Right atrium auricular region (tissue), 2 donors: ENCODE results near the gene ZBTB20. TPM values are rescaled to one million over a fixed set of nuclear protein-coding genes. Genes with fewer than 3 reads are reported as not detected.

Source experiments
- DNase-seq: peaks from one replicate; pipeline ENCODE4 v3.0.0-alpha.2; 2019; ENCODE audit warnings: low spot score
- H3K27ac ChIP-seq, 2 donors: fragments of 200-600 bp; sonication (generic); 1 replicate in 1 of 2; 2 replicates in 1 of 2; pipeline ENCODE4 v1.5.1; 2016 to 2019
- H3K27me3 ChIP-seq, 2 donors: fragments of 200-600 bp; sonication (generic); one replicate each; pipeline versions ENCODE4 v1.5.1 to v1.6.0; 2017 to 2019
- H3K36me3 ChIP-seq: fragments of 200-600 bp; sonication (generic); one replicate; pipeline ENCODE4 v1.5.1; 2016
- H3K4me1 ChIP-seq, 2 donors: fragments of 200-600 bp; sonication (generic); one replicate each; pipeline versions ENCODE4 v1.5.1 to v1.6.0; 2017 to 2019
- H3K4me3 ChIP-seq, 2 donors: fragments of 200-600 bp; sonication (generic); 1 replicate in 1 of 2; 2 replicates in 1 of 2; pipeline ENCODE4 v1.5.1; 2017 to 2019; ENCODE audit warnings: mild to moderate bottlenecking in 1 of 2, moderate library complexity in 1 of 2
- H3K9me3 ChIP-seq, 2 donors: fragments of 200-600 bp; sonication (generic); one replicate each; pipeline ENCODE4 v1.5.1; 2019
- CTCF ChIP-seq, 2 donors: fragments of 200-600 bp; sonication (generic); IDR thresholded peaks; one replicate each; pipeline ENCODE4 v1.5.1; 2019; ENCODE audit warnings: antibody characterized with exemption in 2 of 2
- total RNA-seq, 2 donors: library from RNA; depleted of rRNA; stranded (reverse); fragments of >200 nt; gene quantifications; one replicate each; pipeline ENCODE4 v1.1.0, GENCODE V29; 2016

ZBTB20 gene
- total RNA-seq, 2 donors from 2014 or later: 84.6 to 90.8 TPM

DNA sequence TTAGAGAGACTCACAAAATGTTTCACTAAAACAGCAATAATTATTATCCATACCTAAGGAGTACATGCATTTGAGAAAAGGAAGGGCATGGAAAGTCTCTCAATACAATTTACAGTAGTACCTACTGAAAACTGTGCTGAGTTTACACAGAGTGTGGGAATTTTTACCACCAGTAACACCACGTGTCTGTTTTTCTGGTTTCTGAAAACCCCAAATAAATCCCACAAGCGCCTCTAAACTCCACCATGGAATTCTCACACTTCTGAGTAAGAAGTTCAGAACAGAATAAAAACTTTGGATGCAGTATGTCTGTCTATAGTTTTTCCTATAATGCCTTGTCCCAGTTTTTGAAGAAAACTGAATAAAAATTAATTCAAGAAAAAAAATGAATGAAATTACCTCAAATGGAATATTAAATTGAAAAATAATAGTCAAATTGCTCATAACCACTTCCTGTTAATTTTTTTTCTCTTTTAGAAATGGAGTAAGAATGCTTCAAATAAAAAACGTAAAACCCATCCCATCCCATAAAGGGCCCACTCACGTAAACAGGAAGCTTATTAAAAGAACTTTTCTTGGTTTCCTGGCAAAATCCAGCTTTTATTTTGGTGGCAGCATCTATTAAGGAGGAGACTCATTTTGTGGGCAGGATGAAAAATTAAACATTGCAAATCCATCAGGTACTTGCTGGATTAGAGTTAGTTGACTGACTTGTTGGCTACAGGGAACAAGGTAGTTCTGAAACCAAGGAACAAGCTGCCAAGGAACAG is 475.2 kb downstream of the ZBTB20 start:
- Histone ChIP-seq H3K27me3 (no peaks in the 10 kb centered on the region), H3K36me3 (no peaks in the 10 kb centered on the region), H3K9me3 (no peaks in the 10 kb centered on the region), H3K4me3 (no peak overlapping the region), H3K27ac (no peak overlapping the region), H3K4me1 (peaks cover 0 to 3% of the 10 kb centered on the region in 2 donors)
- no peak for TF ChIP-seq CTCF (IDR thresholded peaks at IDR 0.05)
- no peak for DNase-seq

DNA sequence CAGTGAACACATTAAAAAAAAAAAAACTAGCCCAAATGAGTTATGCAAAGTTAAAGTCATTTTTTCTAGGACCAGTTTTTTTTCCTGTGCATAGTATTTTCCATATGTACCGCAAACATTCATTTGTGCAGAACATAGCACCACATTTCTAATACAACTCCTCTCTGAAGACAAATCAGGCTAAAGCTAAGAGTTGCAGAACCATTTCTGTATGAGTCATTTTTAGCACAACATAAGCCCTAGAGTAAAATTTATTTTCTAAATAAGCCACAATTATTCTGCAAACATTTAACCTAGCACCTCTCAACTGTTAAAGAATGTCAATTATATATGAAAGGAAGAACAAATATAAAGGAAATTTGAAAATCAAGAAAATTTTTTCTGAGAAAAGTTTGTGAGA is 477.5 kb downstream of the ZBTB20 start:
- Histone ChIP-seq H3K4me1 (peaks cover 0 to 9% of the 10 kb centered on the region in 2 donors), H3K36me3 (no peaks in the 10 kb centered on the region), H3K27me3 (no peaks in the 10 kb centered on the region), H3K27ac (no peak overlapping the region), H3K4me3 (no peak overlapping the region), H3K9me3 (no peaks in the 10 kb centered on the region)
- TF ChIP-seq CTCF (IDR thresholded peaks at IDR 0.05): no peak
- DNase-seq: no peak

DNA sequence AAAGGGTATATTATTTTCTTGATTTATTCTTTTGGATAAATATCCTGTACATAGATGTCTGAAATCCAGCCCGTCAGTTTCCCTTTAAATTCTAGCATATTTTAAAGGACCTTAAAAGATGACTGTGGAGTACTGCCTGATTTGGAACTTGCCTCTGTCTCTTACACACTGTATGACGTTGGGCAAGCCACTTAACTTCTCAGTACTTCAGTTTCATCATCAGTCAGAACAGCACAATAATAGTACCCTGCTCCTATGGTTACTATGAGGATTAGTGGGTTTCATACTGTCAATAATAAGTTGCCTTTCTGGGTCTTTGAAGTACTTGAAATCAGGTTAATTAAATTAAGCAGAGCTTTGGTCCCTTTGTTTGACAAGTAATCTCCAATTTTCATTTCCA is 479.0 kb downstream of the ZBTB20 start:
- DNase-seq: no peak
- Histone ChIP-seq H3K27me3 (no peaks in the 10 kb centered on the region), H3K4me1 (peaks cover 0 to 9% of the 10 kb centered on the region in 2 donors), H3K9me3 (no peaks in the 10 kb centered on the region), H3K27ac (no peak overlapping the region), H3K36me3 (no peaks in the 10 kb centered on the region), H3K4me3 (no peak overlapping the region)
- TF ChIP-seq CTCF (IDR thresholded peaks at IDR 0.05): no peak

- H3K4me3 ChIP-seq: no peak overlapping the region
- TF ChIP-seq CTCF (IDR thresholded peaks at IDR 0.05): no peak
- DNase-seq: no peak
- H3K9me3 ChIP-seq: no peaks in the 10 kb centered on the region
- peaks cover 0 to 9% of the 10 kb centered on the region in 2 donors for H3K4me1 ChIP-seq
- no peaks in the 10 kb centered on the region for H3K36me3 ChIP-seq
- peak overlapping the region; percentile 23 to 27 for H3K27ac ChIP-seq
- no peaks in the 10 kb centered on the region for H3K27me3 ChIP-seq
These were observed 480.5 kb downstream of the ZBTB20 start for GRCh38 chr3:114666623-114667022.

DNA sequence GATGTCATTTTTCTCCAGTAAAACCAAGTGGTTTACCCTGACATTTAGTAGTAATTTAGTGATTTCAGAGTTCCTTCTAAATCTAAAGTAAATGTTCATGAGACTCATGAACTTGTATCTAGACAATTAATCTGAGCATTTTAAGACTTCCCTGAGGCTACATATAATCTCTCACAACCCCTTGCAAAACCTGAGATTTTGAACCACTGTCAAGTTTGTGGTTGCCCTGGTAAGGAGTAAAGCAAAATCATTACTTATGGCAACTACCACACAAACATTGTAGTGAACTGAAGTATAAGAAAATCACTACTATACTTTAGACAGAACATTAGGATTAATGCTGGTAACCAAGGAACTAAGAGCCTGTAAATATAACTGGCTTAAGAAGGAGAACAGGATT is 483.1 kb downstream of the ZBTB20 start:
- Histone ChIP-seq H3K27ac (no peak overlapping the region), H3K36me3 (no peaks in the 10 kb centered on the region), H3K4me1 (peaks cover 0 to 28% of the 10 kb centered on the region in 2 donors), H3K4me3 (no peak overlapping the region), H3K27me3 (no peaks in the 10 kb centered on the region), H3K9me3 (no peaks in the 10 kb centered on the region)
- no peak for DNase-seq
- TF ChIP-seq CTCF (IDR thresholded peaks at IDR 0.05): no peak

- Histone ChIP-seq H3K9me3 (no peaks in the 10 kb centered on the region), H3K4me1 (peaks cover 0 to 21% of the 10 kb centered on the region in 2 donors), H3K4me3 (no peak overlapping the region), H3K27ac (peak overlapping the region; percentile 61 to 70), H3K36me3 (no peaks in the 10 kb centered on the region), H3K27me3 (no peaks in the 10 kb centered on the region)
- TF ChIP-seq CTCF (IDR thresholded peaks at IDR 0.05): no peak
- no peak for DNase-seq
These were observed 486.3 kb downstream of the ZBTB20 start for GRCh38 chr3:114660808-114661207.
